Measurements from ENCODE around the gene TBC1D8. TPM values are rescaled to one million over a fixed set of nuclear protein-coding genes. Genes with fewer than 3 reads are reported as not detected.

TBC1D8 gene
- total and polyA plus RNA-seq, 2 of the 8 experiments (the other 6 are each of a cell fraction or from before 2014, with no cell fraction given): 20.8 to 21.8 TPM

- DNase-seq (ENCODE audit: low read depth in 1 of 2, low spot score in 2 of 2) (no peak), FAIRE-seq (no peak)
- H2BK15ac ChIP-seq (ENCODE audit: low read length): no peak overlapping the region
- H3K23me2 ChIP-seq (ENCODE audit: low read depth, low read length): no peaks in the 10 kb centered on the region; the same call in 1 of the 2 replicates
- no peak overlapping the region for H3K56ac ChIP-seq (replicated peaks; ENCODE audit: insufficient read length, low read depth, low read length)
- no peak overlapping the region for H2BK20ac ChIP-seq (ENCODE audit: low read length)
- no peak overlapping the region for H3K4ac ChIP-seq (replicated peaks; ENCODE audit: insufficient read length, low read depth, low read length)
- no peak overlapping the region for H3K14ac ChIP-seq (ENCODE audit: insufficient read length)
- H3K9me3 ChIP-seq (ENCODE audit: insufficient read depth in 2 of 2, low read depth in 1 of 2, low read length in 1 of 2): no peaks in the 10 kb centered on the region
- H3K4me1 ChIP-seq (replicated peaks in 1 of 4; ENCODE audit: control insufficient read depth in 3 of 4, insufficient read depth in 4 of 4, low read length in 3 of 4): peaks cover 3 to 8% (median 4%) of the 10 kb centered on the region in 4 experiments; a peak in 6 of 7 replicates
- H4K20me1 ChIP-seq (replicated peaks in 1 of 2; ENCODE audit: control insufficient read depth in 1 of 2, insufficient read depth in 2 of 2, low read length in 2 of 2): no peaks in the 10 kb centered on the region
- TF ChIP-seq SP2 (IDR thresholded peaks at IDR 0.05; ENCODE audit: low read length) (no peak), KDM5A (IDR thresholded peaks at IDR 0.05; ENCODE audit: low read length) (no peak), MAX (IDR thresholded peaks at IDR 0.05) (no peak), CREB1 (IDR thresholded peaks at IDR 0.05) (no peak), POLR2AphosphoS5 (IDR thresholded peaks at IDR 0.05; ENCODE audit: low read depth, low read length) (no peak), USF2 (IDR thresholded peaks at IDR 0.05; ENCODE audit: low read length) (no peak), MAFK (IDR thresholded peaks at IDR 0.05; ENCODE audit: low read depth, low read length) (no peak)
- H3K27ac ChIP-seq (ENCODE audit: low read depth, low read length): no peak overlapping the region
- H3K4me2 ChIP-seq (ENCODE audit: insufficient read depth in 1 of 2, low read depth in 2 of 2, low read length in 2 of 2): no peak overlapping the region
- H3K9ac ChIP-seq (replicated peaks in 1 of 4; ENCODE audit: extremely low read depth in 1 of 4, low read depth in 3 of 4, low read length in 3 of 4): no peak overlapping the region
- no peak overlapping the region for H3K4me3 ChIP-seq (ENCODE audit: extremely low read depth in 1 of 4, insufficient read depth in 2 of 4, low read depth in 3 of 4, low read length in 4 of 4)
- no peak overlapping the region for H4K91ac ChIP-seq (replicated peaks; ENCODE audit: insufficient read length, low read length)
- H2BK120ac ChIP-seq (replicated peaks; ENCODE audit: low read depth, low read length): no peak overlapping the region
- no peak overlapping the region for H3K23ac ChIP-seq (ENCODE audit: insufficient read length)
- no peak overlapping the region; the same call in 1 of the 2 replicates for H3K18ac ChIP-seq (ENCODE audit: extremely low read depth, low read length)
- no peaks in the 10 kb centered on the region for H3K27me3 ChIP-seq (replicated peaks in 1 of 4; ENCODE audit: control insufficient read depth in 3 of 4, extremely low read depth in 1 of 4, insufficient read depth in 3 of 4, low read length in 3 of 4)
- no peak overlapping the region for H2AFZ ChIP-seq (ENCODE audit: low read length)
- peaks cover 0 to 55% of the 10 kb centered on the region in 2 experiments; a peak in 2 of 4 replicates for H3K79me2 ChIP-seq (ENCODE audit: control insufficient read depth in 1 of 2, insufficient read depth in 2 of 2, low read length in 2 of 2)
- no peak overlapping the region for H4K5ac ChIP-seq (ENCODE audit: insufficient read length, low read depth, low read length)
- 0 out of 2 replicates have a peak overlapping the region, but pooled peaks have one; percentile 34 for H2AK5ac ChIP-seq (ENCODE audit: low read depth, low read length)
- no peak overlapping the region for H2BK12ac ChIP-seq (ENCODE audit: low read depth, low read length)
- H4K8ac ChIP-seq (ENCODE audit: extremely low read depth, insufficient read depth, low read length): no peak overlapping the region
- H2BK5ac ChIP-seq (ENCODE audit: low read depth, low read length): no peak overlapping the region
- WGBS, 2 experiments (ENCODE audit: extremely low coverage in 1 of 2, insufficient coverage in 1 of 2, insufficient read length in 1 of 2, insufficient replicate concordance in 2 of 2, low coverage in 1 of 2, low lambda C conversion rate in 2 of 2, missing lambda C conversion rate in 1 of 2): 83% methylated on average over 2 of the region's 2 CpGs; no CpG with 5 or more reads in 1 of the 2 experiments
- CTCF ChIA-PET (ENCODE audit: partially characterized antibody): no interaction called here
- H3K79me1 ChIP-seq (ENCODE audit: low read depth, low read length): peaks cover 11% of the 10 kb centered on the region; the same call in 1 of the 2 replicates
- no peaks in the 10 kb centered on the region for H3K36me3 ChIP-seq (ENCODE audit: control insufficient read depth in 2 of 4, insufficient read depth in 4 of 4, low read length in 3 of 4)
- POLR2A ChIA-PET (ENCODE audit: partially characterized antibody): interaction anchor here (0.7 kb wide), 1 partner anchor 108 kb away, joined by 3 read pairs; no protein-coding TSS in a partner anchor
Observed at GRCh38 chr2:101133492-101134100, 17.6 kb downstream of the TBC1D8 start.
